Fibroblast of the aortic adventitia (primary cell): ENCODE results near the gene PPP1R14B. TPM values are rescaled to one million over a fixed set of nuclear protein-coding genes. Genes with fewer than 3 reads are reported as not detected.

Experiments used
- DNase-seq: peaks from one replicate; pipeline ENCODE4 v3.0.0-alpha.2; 2010; ENCODE audit warnings: low read depth
- H3K4me3 ChIP-seq: 2 replicates; pipeline ENCODE4 v1.5.1; 2011; ENCODE audit warnings: low read depth, mild to moderate bottlenecking, control low read depth, low read length, moderate library complexity
- total RNA-seq: library from RNA; depleted of rRNA; stranded (reverse); fragments of >200 nt; gene quantifications from 2 replicates; pipeline ENCODE4 v1.2.3, GENCODE V29; 2012; ENCODE audit warnings: low replicate concordance
- TF ChIP-seq, protein P1 (sequence below): IDR thresholded peaks from 2 replicates; pipeline ENCODE4 v1.5.1; 2011; ENCODE audit warnings: mild to moderate bottlenecking, low read length, control low read depth, inconsistent platforms; ENCODE audit not compliant: insufficient read depth

The PPP1R14B gene
- total RNA-seq, 1 donor: 264 TPM

DNA sequence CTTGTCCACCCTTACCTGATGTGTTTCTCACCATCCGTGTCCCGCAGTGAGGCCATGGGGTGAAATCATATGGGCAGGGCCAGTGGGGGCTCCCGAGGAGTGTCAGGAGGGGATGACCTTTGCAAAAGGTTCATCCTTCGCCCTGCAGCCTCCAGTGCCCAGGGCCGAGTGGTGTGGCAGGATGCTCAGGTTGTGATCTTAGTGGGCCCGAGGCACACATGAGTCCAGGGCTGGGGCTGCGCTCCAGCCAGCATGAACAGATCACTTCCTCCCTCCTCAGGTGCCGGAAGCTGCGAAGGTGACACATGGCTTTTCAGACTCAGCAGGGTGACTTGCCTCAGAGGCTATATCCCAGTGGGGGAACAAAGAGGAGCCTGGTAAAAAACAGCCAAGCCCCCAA, 8.7 kb downstream of the PPP1R14B start:
- TF ChIP-seq, protein P1, sequence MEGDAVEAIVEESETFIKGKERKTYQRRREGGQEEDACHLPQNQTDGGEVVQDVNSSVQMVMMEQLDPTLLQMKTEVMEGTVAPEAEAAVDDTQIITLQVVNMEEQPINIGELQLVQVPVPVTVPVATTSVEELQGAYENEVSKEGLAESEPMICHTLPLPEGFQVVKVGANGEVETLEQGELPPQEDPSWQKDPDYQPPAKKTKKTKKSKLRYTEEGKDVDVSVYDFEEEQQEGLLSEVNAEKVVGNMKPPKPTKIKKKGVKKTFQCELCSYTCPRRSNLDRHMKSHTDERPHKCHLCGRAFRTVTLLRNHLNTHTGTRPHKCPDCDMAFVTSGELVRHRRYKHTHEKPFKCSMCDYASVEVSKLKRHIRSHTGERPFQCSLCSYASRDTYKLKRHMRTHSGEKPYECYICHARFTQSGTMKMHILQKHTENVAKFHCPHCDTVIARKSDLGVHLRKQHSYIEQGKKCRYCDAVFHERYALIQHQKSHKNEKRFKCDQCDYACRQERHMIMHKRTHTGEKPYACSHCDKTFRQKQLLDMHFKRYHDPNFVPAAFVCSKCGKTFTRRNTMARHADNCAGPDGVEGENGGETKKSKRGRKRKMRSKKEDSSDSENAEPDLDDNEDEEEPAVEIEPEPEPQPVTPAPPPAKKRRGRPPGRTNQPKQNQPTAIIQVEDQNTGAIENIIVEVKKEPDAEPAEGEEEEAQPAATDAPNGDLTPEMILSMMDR: no peak
- no peak for DNase-seq
- no peak overlapping the region for H3K4me3 ChIP-seq

DNA sequence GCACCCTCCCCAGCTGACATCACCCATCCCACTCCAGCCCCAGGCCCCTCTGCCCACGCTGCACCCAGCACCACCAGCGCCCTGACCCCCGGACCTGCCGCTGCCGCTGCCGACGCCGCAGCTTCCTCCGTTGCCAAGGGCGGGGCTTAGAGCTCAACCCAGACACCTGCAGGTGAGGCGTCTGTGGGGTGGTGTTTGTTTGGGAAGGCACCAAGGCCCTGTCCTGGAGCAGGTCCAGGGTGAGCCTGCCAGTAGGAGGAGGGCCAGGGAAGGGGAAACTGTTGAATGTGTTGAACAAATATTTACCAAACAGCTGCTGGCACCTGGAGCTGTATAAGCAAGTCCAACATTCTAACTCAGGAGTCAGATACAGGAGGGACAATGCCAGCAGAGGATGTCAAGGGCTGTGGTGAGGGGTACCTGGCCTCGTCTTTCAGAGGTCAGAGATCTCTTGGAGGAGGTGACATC, 9.2 kb downstream of the PPP1R14B start:
- TF ChIP-seq, protein P1: no peak
- H3K4me3 ChIP-seq: no peak overlapping the region
- no peak for DNase-seq

DNA sequence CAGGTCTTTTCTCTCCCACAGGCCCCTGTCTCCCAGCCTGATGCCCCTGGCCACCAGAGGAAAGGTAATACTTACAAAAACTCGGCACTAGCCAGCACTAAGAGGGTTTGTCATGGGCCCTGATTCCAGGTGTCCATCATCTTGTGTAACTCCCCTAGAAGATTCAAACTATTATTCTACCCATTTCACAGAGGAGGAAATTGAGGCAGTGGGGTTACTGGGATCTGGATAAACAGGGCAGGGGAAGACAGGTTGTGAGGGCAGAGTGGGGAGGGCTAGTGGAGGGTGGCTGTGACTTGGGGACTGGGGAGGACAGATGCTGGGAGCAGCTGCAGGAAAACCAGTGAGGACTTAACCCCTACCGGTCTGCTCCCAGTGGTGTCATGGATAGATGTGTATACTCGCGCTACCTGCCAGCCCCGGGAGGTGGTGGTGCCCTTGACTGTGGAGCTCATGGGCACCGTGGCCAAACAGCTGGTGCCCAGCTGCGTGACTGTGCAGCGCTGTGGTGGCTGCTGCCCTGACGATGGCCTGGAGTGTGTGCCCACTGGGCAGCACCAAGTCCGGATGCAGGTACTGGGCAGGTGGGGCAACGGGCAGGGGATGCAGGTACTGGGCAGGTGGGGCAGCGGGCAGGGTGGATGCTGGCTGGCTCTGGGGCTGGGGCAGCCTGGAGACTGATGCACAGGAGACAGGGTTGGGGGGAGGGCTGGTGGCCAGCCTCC, 11.1 kb downstream of the PPP1R14B start:
- DNase-seq: no peak
- peak overlapping the region; percentile 80 for H3K4me3 ChIP-seq
- TF ChIP-seq, protein P1: no peak

DNA sequence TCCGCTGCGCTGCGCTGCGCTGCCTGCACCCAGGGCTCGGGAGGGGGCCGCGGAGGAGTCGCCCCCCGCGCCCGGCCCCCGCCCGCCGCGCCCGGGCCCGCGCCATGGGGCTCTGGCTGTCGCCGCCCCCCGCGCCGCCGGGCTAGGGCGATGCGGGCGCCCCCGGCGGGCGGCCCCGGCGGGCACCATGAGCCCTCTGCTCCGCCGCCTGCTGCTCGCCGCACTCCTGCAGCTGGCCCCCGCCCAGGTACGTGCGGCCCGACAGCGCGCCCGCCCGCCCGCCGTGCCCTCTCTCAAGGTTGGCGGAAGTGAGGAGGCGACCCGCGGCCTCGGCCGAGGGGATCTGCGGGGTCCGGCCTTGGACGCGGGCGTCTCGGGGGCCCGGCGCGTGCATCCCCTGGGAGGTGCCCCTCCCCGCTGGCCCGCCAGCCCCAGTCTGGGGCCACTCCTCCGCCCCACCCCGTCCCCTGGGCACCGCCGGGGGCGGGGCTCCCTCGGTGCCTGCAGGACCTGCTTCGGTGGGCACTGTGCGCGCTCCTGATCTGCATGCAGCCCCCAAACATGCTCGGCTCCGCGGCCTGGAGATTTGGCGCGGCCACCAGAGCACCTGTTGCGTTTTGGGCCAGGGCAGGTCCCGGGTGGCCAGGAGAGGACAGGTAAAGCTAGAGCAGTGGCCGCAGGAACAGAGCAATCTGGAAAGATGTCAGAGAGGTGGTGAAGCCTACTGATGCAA, 11.9 kb downstream of the PPP1R14B start:
- TF ChIP-seq, protein P1: no peak
- DNase-seq: no peak
- peak overlapping the region; percentile 80 for H3K4me3 ChIP-seq

DNA sequence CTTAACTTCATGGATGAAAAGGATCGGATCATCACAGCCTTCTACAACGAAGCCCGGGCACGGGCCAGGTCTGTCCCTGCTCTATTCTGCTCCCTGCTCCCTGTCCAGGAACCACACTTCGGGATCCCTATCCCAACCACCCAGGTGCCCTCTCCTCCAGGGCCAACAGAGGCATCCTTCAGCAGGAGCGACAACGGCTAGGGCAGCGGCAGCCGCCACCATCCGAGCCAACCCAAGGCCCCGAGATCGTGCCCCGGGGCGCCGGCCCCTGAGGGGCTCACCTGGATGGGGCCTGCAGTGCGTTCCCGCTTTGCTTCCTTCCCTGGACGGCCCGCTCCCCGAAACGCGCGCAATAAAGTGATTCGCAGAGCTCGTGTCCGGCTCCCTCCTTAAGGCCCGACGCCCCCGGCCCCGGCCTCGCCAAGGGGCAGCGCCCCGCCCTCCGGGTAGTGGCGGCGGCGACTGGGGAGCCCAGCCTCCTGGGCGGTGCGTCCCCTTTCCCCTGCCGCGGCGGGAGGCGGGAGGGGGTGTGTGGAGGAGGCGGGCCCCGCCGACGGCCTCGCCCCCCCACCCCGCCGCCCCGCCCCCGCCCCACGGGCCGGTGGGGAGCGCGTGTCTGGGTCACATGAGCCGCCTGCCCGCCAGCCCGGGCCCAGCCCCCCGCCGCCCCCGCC, 12.7 kb downstream of the PPP1R14B start, which contains the start of gene VEGFB:
Gene VEGFB, plus strand, starts transcription at position 672 of the 674 bp plus-strand sequence. CDS start 250 bp downstream, outside the sequence.
- TF ChIP-seq, protein P1: no peak
- DNase-seq: peak; percentile 27

DNA sequence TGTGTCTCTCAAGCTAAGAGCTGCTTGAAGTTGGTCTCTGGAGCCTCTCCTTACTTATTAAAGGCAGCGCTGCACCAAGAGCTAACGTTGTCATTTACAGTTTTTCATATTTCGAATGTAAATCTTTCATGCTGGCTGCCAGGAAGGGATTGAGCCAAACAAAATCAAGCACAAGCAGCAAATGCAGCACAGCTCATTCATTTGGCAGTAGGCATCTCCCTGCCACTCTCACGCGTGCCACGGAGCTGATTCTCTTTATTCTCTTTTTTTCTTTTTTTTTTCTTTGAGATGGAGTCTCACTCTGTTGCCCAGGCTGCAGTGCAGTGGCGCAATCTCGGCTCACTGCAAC, 13.8 kb downstream of the PPP1R14B start:
- no peak overlapping the region for H3K4me3 ChIP-seq
- TF ChIP-seq, protein P1: no peak
- no peak for DNase-seq

More for the DNA sequence above, 12.7 kb downstream of the PPP1R14B start, which contains the start of gene VEGFB:
- H3K4me3 ChIP-seq: peak within 1 kb of the TSS; percentile 80
